GM12878 (cell line): ENCODE measurements around the gene ATP13A4. TPM values are rescaled to one million over a fixed set of nuclear protein-coding genes. Genes with fewer than 3 reads are reported as not detected.

Experiments used
- ATAC-seq: fragments of 200-7000 bp; cut with Tn5 transposase; 3 replicates; pipeline ENCODE4 v1.9.1; 2020; ENCODE audit warnings: mild to moderate bottlenecking, moderate library complexity
- BruUV-seq: library from RNA; stranded (reverse); fragments of 400-500 nt; replicated peaks from 2 replicates; lab custom pipeline; 2021; lab: Mats Ljungman, UMichigan
- CTCF ChIA-PET: fragments of 300-600 bp; sonication (Branson Sonifier 250); formaldehyde crosslinking; extraction: SDS; loops from one replicate; lab custom pipeline; 2021; ENCODE audit warnings: inconsistent platforms; lab: Yijun Ruan, JAX
- POLR2A ChIA-PET: fragments of 350-600 bp; formaldehyde crosslinking; extraction: SDS; loops from one replicate; lab custom pipeline; 2021; ENCODE audit warnings: inconsistent platforms; lab: Charles Lee
- RAD21 ChIA-PET: fragments of 300-600 bp; sonication (Branson Sonifier 250); formaldehyde crosslinking; loops from one replicate; lab custom pipeline; 2023; ENCODE audit warnings: antibody characterized with exemption; ENCODE audit not compliant: unreplicated experiment; lab: Charles Lee
- SMC1A ChIA-PET: fragments of 300-600 bp; sonication (Branson Sonifier 250); formaldehyde crosslinking; loops from one replicate; lab custom pipeline; 2023; ENCODE audit not compliant: unreplicated experiment, uncharacterized antibody; lab: Charles Lee
- DNase-seq: peaks from one replicate; pipeline ENCODE4 v3.0.0-alpha.2; 2011; ENCODE audit warnings: low read depth, low spot score
- FAIRE-seq: peaks from 3 replicates; lab custom pipeline; 2011; peaks lifted over from hg19 to GRCh38; lab: Jason Lieb, UNC
- H2AFZ ChIP-seq: 2 replicates; pipeline ENCODE4 v1.6.0; 2011; ENCODE audit warnings: low read depth, low read length, control low read depth; ENCODE audit not compliant: control insufficient read depth
- H3K27ac ChIP-seq: 2 replicates; pipeline ENCODE4 v1.5.1; 2011; ENCODE audit warnings: control low read depth; ENCODE audit not compliant: control insufficient read depth, insufficient read depth
- H3K27me3 ChIP-seq, 2 experiments: replicated peaks in 1 of 2; 2 replicates each; pipeline versions ENCODE4 v1.6.0 to v1.6.1; 2011; ENCODE audit warnings: low read length in 1 of 2; ENCODE audit not compliant: control insufficient read depth in 2 of 2, insufficient read depth in 2 of 2
- H3K36me3 ChIP-seq, 2 experiments: 2 replicates each; pipeline ENCODE4 v1.5.1; 2011; ENCODE audit warnings: low read length in 1 of 2; ENCODE audit not compliant: control insufficient read depth in 2 of 2, insufficient read depth in 2 of 2
- H3K4me1 ChIP-seq: 2 replicates; pipeline ENCODE4 v1.6.1; 2011; ENCODE audit warnings: mild to moderate bottlenecking, low read length, moderate library complexity, mixed read lengths; ENCODE audit not compliant: control insufficient read depth, insufficient read depth
- H3K4me2 ChIP-seq: 2 replicates; pipeline ENCODE4 v1.6.0; 2011; ENCODE audit warnings: control low read depth; ENCODE audit not compliant: control insufficient read depth, insufficient read depth
- H3K4me3 ChIP-seq: fragments of 200-600 bp; sonication (generic); 2 replicates; pipeline ENCODE4 v1.5.1; 2016
- H3K79me2 ChIP-seq: 2 replicates; pipeline ENCODE4 v1.6.0; 2011; ENCODE audit warnings: low read length; ENCODE audit not compliant: control insufficient read depth, insufficient read depth
- H3K9ac ChIP-seq: 2 replicates; pipeline ENCODE4 v1.8.0; 2011; ENCODE audit warnings: low read length, control low read depth, mixed read lengths; ENCODE audit not compliant: control insufficient read depth, insufficient read depth
- H3K9me3 ChIP-seq: replicated peaks from 3 replicates; pipeline ENCODE4 v1.5.1; 2011; ENCODE audit warnings: mild to moderate bottlenecking, low read length; ENCODE audit not compliant: control insufficient read depth, insufficient read depth
- H4K20me1 ChIP-seq: 2 replicates; pipeline ENCODE4 v1.6.0; 2011; ENCODE audit not compliant: control insufficient read depth, insufficient read depth
- DPF2 ChIP-seq: fragments of 450-650 bp; IDR thresholded peaks from 2 replicates; pipeline ENCODE4 v1.6.1; 2017; ENCODE audit warnings: mild to moderate bottlenecking
- ESRRA ChIP-seq: IDR thresholded peaks from 2 replicates; pipeline ENCODE4 v1.6.1; 2012; ENCODE audit warnings: mild to moderate bottlenecking, low read length, improper control_type of control experiment
- MYC ChIP-seq: IDR thresholded peaks from 2 replicates; pipeline ENCODE4 v1.6.1; 2011; ENCODE audit warnings: mild to moderate bottlenecking, low read length, moderate library complexity, inconsistent platforms; ENCODE audit not compliant: insufficient read depth, insufficient replicate concordance, insufficient read length, severe bottlenecking
- NR2C1 ChIP-seq: fragments of 450-650 bp; IDR thresholded peaks from 2 replicates; pipeline ENCODE4 v1.6.1; 2017; ENCODE audit warnings: antibody characterized with exemption, mild to moderate bottlenecking, moderate library complexity
- RB1 ChIP-seq: fragments of 450-650 bp; formaldehyde crosslinking; IDR thresholded peaks from 2 replicates; pipeline ENCODE4 v1.6.1; 2017; ENCODE audit warnings: mild to moderate bottlenecking, borderline replicate concordance
- SMAD1 ChIP-seq: fragments of 450-650 bp; IDR thresholded peaks from 2 replicates; pipeline ENCODE4 v1.6.1; 2018; ENCODE audit warnings: mild to moderate bottlenecking, low read depth; ENCODE audit not compliant: partially characterized antibody
- SMAD5 ChIP-seq: IDR thresholded peaks from 2 replicates; pipeline ENCODE4 v1.6.1; 2016; ENCODE audit warnings: antibody characterized with exemption, low read depth
- TBL1XR1 ChIP-seq: IDR thresholded peaks from 2 replicates; pipeline ENCODE4 v1.6.1; 2012; ENCODE audit warnings: low read depth, low read length, improper control_type of control experiment
- WRNIP1 ChIP-seq: IDR thresholded peaks from 2 replicates; pipeline ENCODE4 v1.6.1; 2011; ENCODE audit warnings: low read depth, low read length, improper control_type of control experiment, borderline replicate concordance
- WGBS: methylation state at CpG from one replicate; pipeline ENCODE4 v1.1.6; 2016; ENCODE audit warnings: low lambda C conversion rate; ENCODE audit not compliant: insufficient replicate concordance, insufficient coverage; ENCODE audit errors: missing lambda C conversion rate; 5-methylcytosine and 5-hydroxymethylcytosine counted together
- in situ Hi-C: fragments of 300-500 bp; cut with MboI; formaldehyde crosslinking; loops from 9 replicates; pipeline ENCODE4 v1.14.3; 2018; ENCODE audit warnings: mixed read lengths
- intact Hi-C: fragments of 100-400 bp; cut with micrococcal nuclease; formaldehyde crosslinking; loops from one replicate; pipeline ENCODE4 v1.14.2; 2022; ENCODE audit not compliant: unreplicated experiment
- polyA plus RNA-seq, 11 experiments: library from polyadenylated mRNA; depleted of rRNA in 4 of 11; unstranded in 6 of 11; stranded (reverse) in 5 of 11; fragments of >200 nt; fragmentation: Nextera tagmentation in 4 of 11; fragmentation: Illumina TruSeq in 1 of 11; extraction: Ambion mirVana in 4 of 11; extraction: Trizol in 1 of 11; gene quantifications; 1 replicate in 1 of 11; 2 replicates in 10 of 11; pipeline versions ENCODE4 v1.2.1 to v1.2.3, GENCODE V29; 2011 to 2016; ENCODE audit warnings: inconsistent platforms in 2 of 11, missing spikeins in 2 of 11, low read depth in 1 of 11
- total RNA-seq, 4 experiments: library from RNA; depleted of rRNA in 3 of 4; stranded (reverse); fragments of >200 nt in 3 of 4; fragmentation: Illumina TruSeq in 1 of 4; extraction: Trizol in 1 of 4; gene quantifications; 2 replicates each; pipeline versions ENCODE4 v1.2.1 to v1.2.3, GENCODE V29; 2013 to 2021
- TF ChIP-seq, protein P1 (sequence below): fragments of 450-650 bp; IDR thresholded peaks from 2 replicates; pipeline ENCODE4 v1.6.1; 2017; ENCODE audit warnings: mild to moderate bottlenecking, moderate library complexity

Gene ATP13A4
- total and polyA plus RNA-seq, 10 of the 15 experiments (the other 5 are each of a cell fraction or from before 2014, with no cell fraction given), result 0.29 to 1.7 (median 1.0) TPM; not detected in 1

GRCh38 chr3:193481436-193481835, 73.3 kb downstream of the ATP13A4 start:
- H3K27ac ChIP-seq, result no peak overlapping the region
- H3K4me1 ChIP-seq, result no peaks in the 10 kb centered on the region
- no peak for TF ChIP-seq SMAD5
- TF ChIP-seq RB1, result no peak
- no peak for TF ChIP-seq ESRRA
- TF ChIP-seq, protein P1, sequence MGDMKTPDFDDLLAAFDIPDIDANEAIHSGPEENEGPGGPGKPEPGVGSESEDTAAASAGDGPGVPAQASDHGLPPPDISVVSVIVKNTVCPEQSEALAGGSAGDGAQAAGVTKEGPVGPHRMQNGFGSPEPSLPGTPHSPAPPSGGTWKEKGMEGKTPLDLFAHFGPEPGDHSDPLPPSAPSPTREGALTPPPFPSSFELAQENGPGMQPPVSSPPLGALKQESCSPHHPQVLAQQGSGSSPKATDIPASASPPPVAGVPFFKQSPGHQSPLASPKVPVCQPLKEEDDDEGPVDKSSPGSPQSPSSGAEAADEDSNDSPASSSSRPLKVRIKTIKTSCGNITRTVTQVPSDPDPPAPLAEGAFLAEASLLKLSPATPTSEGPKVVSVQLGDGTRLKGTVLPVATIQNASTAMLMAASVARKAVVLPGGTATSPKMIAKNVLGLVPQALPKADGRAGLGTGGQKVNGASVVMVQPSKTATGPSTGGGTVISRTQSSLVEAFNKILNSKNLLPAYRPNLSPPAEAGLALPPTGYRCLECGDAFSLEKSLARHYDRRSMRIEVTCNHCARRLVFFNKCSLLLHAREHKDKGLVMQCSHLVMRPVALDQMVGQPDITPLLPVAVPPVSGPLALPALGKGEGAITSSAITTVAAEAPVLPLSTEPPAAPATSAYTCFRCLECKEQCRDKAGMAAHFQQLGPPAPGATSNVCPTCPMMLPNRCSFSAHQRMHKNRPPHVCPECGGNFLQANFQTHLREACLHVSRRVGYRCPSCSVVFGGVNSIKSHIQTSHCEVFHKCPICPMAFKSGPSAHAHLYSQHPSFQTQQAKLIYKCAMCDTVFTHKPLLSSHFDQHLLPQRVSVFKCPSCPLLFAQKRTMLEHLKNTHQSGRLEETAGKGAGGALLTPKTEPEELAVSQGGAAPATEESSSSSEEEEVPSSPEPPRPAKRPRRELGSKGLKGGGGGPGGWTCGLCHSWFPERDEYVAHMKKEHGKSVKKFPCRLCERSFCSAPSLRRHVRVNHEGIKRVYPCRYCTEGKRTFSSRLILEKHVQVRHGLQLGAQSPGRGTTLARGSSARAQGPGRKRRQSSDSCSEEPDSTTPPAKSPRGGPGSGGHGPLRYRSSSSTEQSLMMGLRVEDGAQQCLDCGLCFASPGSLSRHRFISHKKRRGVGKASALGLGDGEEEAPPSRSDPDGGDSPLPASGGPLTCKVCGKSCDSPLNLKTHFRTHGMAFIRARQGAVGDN, result no peak
- no peak for TF ChIP-seq DPF2
- TF ChIP-seq MYC, result no peak
- no peak for TF ChIP-seq NR2C1
- TF ChIP-seq WRNIP1, result no peak
- TF ChIP-seq TBL1XR1, result no peak
- no peak for TF ChIP-seq SMAD1
- H3K36me3 ChIP-seq, result no peaks in the 10 kb centered on the region
- no peaks in the 10 kb centered on the region for H4K20me1 ChIP-seq
- no peak overlapping the region for H2AFZ ChIP-seq
- ChIA-PET SMC1A (no interaction called here), CTCF (no interaction called here), POLR2A (no interaction called here), RAD21 (no interaction called here)
- FAIRE-seq (no peak), ATAC-seq (no peak), DNase-seq (no peak)
- no peak overlapping the region for H3K4me3 ChIP-seq
- in situ Hi-C loops (no loop called here), intact Hi-C loops (no loop called here)
- H3K9ac ChIP-seq, result no peak overlapping the region
- H3K4me2 ChIP-seq, result no peak overlapping the region
- H3K9me3 ChIP-seq, result no peaks in the 10 kb centered on the region
- BruUV-seq, result no TSS peak
- no peaks in the 10 kb centered on the region for H3K79me2 ChIP-seq
- H3K27me3 ChIP-seq, result no peaks in the 10 kb centered on the region
- 5% methylated on average over 1 of the region's 1 CpG for WGBS
